Endometrium (tissue), 2 donors: ENCODE data around the gene FARP1.
"Not testable (repeated sequence)": the region's sequence is repeated elsewhere in the genome, so short reads cannot be mapped to it uniquely, and the experiment has no call there.

Experiments used
- FAIRE-seq: peaks from 2 replicates; lab custom pipeline; 2012; peaks lifted over from hg19 to GRCh38; lab: Jason Lieb, UNC
- donor health status: control.
- donor health status: control.

Gene FARP1

DNA sequence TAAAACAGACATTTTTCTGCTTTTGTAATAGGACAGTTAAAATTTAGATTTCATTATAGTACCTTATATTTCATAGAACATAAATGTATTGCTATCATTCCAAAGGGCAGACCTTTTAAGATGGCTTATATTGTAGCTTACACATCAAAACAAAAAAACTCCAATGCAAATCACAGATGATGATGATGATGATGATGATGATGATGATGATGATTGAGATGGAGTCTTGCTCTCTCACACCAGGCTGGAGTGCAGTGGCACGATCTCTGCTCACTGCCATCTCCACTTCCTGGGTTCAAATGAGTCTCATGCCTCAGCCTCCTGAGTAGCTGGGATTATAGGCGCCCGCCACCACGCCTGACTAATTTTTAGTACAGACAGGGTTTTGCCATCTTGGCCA is 224.1 kb downstream of the FARP1 start:
- FAIRE-seq: no peak

DNA sequence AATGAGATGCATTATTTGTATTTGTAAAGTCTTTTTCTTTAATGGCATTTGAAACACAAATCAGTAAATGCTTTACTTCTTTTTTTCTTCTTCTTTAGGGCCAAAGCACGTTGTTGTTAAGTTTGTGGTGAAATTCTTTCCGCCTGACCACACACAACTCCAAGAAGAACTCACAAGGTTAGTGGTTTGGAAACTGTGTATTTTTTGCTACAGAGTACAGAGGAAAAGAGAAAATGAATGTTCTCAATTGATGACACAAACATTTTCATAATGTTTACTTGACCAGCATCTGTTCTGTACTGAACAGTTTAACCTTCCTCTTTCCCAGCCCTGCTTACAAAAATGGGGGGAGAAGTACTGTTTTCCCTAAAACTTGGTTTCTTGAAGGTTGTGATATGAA is 225.1 kb downstream of the FARP1 start:
- FAIRE-seq: no peak

DNA sequence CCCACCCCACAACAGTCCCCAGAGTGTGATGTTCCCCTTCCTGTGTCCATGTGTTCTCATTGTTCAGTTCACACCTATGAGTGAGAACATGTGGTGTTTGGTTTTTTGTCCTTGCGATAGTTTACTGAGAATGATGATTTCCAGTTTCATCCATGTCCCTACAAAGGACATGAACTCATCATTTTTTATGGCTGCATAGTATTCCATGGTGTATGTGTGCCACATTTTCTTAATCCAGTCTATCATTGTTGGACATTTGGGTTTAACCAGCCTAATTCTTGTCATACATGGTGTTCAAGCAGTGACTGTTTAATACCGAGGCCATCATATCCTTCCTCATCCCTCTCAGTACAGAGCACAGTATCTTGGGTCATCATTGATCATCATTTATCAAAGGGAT is 226.6 kb downstream of the FARP1 start:
- not testable (repeated sequence) for FAIRE-seq

DNA sequence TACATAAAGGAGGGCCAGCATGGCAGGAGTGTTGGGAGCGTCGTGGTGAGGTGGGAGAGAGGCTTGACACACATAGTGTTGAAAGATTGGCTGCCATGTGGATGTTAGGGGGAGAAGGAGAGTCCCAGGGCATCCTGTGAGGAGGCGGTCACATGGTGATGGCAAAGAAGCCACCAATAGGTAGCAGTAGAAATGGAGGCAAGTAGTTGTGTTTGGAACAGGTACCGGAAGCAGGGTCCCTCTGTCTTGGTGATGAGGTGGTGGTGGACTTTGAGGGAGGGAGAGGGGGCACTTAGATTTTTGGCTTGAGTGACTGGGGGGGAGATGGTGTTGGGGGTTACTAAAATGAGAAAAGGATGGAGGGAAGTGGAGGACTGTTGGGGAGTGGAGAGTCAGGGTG is 227.4 kb downstream of the FARP1 start:
- no peak for FAIRE-seq

DNA sequence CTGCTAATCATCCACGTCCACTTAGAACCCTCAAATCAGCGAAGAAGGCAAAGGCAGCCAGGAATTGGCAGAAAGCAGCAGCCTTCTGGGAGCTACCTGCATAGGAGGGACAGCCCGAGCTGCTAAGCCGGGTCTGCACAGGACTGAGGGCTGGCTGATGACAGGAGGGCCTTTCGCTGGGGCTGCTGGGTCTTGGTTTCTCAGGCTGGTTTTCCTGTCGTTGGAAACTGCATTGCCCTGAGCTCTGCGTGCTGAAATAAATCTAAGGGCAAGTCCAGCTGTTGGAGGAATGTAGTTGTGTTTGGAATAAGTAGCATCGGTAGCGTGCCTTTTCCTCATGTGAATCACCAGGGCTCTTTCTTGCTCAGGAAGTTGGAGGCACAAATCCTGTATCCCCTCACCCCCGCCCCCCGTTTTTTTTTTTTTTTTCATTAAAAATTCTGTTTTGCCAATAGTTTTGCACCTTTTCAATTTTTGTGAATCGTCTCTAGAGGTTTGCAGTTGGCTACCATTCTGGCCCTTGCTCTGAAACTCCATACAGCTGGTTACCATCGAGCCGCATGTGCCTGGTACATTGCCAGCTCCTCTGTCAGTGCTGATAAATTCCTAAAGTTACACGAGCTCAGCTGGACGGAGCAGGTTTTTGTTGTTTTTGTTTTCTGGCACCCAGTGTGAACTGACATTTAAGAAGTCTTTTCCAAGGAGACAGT is 228.1 kb downstream of the FARP1 start:
- peak; percentile 33 for FAIRE-seq

DNA sequence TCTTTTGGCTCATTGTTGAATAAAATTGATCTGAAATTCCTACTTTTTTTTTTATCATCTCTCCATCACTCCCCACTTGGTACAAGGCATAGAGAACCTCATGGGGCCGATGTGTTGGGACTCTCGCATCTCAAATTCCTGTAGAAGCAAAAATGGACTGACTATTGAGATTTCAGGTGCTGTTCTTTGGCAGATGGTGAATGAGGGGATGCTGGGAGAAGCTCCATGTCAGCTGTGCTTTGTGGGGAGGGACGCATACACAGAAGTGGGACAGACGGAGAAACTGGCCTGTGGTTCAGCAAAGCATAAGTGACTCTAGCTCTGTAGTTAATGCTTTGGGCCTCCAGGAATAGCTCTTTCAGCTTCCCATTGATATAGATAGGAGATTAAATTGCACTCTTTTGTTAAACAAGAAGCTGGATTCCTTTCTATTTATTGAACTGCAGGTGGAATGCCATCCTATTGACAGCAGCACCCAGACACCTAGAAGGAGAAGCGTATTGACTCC is 228.7 kb downstream of the FARP1 start:
- FAIRE-seq: no peak

DNA sequence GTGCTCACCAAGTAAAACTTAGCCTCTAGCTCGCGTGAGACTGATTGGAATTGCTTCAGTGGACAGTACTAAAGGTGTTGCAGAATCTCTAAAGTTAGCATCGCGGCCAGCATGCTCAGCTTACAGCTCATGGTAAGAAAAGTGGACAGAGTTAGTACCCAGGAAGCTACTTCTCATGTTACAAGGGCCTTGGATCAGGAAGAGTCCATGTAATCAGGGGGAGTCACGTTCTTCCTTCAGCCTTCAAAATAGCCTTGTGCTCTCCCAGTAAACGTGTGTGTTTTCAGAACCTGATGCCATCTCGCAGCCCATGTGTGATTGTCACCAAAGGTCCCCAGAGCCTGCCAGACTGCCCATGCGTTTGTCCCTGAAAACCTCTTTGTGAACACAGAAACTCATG is 230.0 kb downstream of the FARP1 start:
- no peak for FAIRE-seq

DNA sequence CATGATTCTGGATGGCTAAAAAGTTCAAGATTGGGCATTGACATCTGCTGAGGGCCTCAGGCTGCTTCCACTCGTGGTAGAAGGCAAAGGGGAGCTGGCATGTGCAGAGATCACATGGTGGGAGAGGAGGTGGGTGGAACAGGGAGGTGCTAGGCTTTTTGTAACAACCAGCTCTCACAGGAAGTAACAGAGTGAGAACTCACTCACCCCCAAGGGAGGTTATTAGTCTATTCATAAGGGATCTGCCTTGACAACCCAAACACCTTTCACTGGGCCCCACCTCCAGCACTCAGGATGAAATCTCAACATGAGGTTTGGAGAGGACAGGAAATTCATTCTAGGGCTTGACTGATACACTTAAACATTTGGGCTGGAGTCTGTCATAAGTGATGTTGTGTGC is 231.9 kb downstream of the FARP1 start:
- no peak for FAIRE-seq

DNA sequence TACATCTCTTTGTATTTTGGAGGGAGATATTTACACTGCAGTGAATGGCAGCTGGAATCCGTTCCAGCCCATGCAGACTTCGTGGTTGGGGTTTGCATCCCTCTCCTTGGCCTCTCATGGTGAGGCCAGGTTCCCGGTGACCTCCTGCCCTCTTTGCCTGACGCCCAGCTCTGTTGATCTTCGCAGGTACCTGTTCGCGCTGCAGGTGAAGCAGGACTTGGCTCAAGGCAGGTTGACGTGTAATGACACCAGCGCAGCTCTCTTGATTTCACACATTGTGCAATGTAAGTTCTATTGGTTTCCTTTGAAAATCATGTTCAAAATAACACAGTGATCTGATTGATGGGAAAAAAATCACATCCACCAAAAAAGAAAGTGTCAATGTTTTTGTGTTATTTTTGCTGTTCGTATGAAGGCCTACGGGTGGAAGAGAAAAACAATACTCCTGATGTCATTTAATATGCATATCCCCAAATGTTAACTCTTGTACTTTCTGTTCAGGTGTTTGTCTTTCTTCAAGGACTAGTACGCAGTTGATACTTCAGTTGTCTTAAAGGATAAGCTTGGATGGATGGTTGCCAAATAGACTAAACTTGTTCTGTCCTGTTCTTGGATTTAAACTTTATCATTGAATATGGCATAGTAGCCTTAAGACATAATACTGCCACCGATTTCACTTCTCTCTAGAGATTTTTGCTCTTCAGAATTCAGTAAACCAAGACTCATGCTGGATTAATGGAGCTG is 234.9 kb downstream of the FARP1 start:
- no peak for FAIRE-seq

DNA sequence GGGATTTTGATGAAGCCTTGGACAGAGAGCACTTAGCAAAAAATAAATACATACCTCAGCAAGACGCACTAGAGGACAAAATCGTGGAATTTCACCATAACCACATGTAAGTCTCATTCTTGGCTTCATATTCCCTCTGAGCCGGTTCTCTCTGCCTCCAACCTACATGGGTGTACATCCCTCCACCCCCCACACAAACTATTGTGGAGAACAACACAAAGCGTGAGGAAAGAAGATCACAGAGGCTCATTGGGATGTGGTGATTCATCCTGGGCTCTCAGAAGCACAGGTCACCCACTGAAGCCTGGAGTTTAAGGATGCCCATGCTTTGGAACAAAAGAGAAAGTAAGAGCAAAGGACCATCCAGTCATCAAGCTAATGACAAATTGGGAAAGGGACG is 241.8 kb downstream of the FARP1 start:
- no peak for FAIRE-seq

DNA sequence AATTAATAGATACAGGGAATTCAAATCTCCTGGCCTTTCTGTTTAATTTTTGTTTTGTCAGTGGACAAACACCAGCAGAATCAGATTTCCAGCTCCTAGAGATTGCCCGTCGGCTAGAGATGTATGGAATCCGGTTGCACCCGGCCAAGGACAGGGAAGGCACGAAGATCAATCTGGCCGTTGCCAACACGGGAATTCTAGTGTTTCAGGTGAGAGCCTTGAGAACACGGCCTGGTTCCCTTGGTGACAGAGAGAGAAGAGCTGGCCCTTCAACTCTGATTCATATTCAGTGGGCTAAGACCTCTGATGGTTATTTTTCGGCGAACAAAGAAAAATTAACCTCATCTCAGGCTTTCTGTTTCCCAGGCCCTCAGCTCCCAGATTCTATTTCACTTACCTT is 242.7 kb downstream of the FARP1 start:
- no peak for FAIRE-seq

DNA sequence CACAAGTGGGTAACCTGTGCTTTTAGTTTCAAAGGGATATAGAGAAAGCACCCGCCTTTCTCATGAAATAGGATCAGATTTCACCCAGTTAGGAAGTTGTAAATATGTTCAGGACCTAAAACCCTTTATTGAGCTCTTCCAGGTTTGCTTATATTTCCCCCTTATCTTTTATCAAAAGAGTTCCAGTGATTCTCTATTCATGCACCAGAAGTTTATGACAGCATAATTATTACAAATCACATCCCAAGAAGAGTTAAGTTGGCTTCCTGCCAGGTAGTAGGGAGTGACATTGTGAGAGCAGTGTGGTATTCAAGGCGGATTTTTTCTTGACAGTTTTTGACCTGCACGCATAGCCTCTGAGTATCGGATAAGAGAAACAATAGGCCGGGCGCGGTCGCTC is 243.7 kb downstream of the FARP1 start:
- no peak for FAIRE-seq

DNA sequence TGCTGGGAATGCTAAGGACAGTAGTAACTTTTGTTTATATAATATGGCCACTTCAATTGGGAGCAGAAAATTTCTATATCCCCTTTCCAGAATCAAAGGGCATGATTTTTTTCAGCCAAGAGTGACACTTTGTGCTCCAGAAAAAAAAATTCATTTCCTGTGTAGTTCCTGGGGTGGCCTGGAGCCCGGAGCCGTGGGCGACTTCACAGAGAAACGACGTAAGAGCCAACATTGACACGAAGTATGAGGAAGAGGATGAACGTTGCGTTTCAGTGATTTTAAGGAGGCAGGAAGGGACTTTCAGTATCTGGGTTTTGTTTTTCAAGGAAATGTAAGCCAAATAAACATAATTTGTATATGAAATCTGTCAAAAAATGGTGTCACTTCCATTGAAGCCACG is 246.4 kb downstream of the FARP1 start:
- FAIRE-seq: no peak

DNA sequence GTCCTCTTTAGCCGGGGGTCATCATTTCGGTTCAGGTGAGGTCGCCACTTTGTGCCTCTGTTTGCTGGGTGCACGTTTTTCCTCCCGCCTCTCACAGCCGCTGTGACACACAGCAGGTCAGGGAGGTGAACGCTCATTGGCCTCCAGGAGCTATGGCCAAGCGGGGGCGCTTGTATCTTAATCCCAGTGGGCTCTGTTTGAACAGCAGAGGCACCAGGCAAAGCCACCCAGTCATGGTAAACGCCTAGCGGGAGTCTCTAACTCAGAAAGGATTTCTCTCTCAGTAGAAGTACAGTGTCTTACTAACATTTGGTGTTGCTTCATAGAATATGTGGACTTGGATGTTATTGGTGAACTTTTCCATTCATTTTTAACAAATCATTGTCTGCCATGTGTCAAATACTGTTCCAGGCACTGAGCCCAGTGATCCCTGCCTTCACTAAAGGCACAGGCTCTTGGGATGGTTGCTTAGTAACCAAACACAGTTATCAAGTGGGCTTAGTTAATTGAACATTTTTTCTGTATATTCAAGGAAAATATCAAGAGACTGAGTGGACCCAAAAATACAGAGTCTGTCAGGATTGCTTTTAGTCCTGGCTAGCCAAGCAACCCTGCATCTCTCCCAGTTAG is 247.3 kb downstream of the FARP1 start:
- FAIRE-seq: no peak

DNA sequence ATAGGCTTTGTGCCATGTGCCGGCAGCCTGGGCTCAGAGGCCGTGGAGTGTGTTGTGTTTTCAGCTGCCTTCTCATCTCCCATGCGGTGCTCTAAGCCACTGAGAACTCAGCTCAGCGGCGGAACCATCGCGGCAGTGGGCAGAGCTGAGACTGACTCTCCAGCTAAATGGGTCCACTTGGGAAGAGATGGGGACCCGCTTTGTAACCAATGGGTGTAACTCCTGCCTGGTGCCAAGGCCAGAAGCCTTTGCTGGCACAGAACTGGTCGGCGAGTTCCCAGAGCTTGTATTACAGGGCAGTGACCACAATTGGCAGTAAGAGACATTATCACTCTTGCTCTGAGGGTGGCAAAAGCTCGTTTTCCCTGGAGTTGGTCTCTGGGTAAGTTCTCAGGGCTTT is 251.0 kb downstream of the FARP1 start:
- FAIRE-seq: no peak

DNA sequence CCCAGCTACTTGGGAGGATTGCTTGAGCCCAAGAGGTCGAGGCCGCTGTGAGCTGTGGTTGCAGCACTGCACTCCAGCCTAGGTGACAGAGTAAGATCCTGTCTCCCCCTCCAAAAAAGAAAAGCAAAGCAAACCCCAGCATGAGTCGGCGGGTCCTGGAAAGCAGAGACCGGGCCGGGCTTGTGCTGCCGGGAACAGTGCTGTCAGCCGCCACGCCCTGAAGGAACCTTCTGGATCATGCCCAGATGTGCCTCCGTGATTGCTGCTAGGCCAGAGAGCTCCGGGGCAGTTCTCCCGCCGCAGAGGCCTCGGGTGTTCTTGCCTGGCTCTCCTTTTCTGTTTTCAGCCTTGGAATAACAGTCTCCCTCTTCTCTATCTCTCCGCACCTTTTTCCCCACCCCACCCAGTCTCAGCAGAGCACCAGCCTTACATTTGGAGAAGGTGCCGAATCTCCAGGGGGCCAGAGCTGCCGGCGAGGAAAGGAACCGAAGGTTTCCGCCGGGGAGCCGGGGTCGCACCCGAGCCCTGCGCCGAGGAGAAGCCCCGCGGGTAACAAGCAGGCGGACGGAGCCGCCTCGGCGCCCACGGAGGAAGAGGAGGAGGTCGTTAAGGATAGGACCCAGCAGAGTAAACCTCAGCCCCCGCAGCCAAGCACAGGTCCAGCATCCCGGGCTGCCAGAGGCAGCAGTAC is 252.1 kb downstream of the FARP1 start:
- no peak for FAIRE-seq

DNA sequence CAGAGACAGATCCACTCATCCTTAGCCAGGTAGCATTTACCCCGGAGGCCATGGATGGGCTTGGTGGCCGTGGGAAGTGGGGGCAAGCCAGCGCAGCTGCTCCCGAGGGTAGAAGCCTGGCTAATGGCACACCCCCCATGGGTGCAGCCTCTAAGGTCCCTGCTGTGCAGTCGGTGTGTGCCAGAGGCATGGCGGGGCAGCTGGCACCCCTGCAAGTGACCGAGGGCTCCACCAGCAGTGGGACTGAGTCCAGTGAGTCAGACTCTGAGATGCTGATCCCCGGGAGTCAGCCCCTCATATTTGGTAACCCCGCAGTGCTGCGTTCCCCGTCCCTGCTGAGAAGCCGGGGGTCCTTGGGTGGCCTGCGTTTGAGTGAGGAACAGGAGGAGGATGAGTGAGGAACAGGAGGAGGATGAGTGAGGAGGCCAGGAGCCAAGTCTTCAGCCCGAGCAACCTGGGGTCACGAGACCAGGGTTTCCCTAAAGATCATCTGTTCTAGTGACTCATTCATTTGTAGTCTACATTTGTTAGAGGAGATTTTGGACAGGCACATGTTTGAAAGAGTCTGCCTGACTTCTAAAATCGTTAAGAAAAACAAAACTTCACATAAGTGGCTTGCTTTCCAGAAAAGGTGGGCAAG is 253.3 kb downstream of the FARP1 start:
- FAIRE-seq: no peak

DNA sequence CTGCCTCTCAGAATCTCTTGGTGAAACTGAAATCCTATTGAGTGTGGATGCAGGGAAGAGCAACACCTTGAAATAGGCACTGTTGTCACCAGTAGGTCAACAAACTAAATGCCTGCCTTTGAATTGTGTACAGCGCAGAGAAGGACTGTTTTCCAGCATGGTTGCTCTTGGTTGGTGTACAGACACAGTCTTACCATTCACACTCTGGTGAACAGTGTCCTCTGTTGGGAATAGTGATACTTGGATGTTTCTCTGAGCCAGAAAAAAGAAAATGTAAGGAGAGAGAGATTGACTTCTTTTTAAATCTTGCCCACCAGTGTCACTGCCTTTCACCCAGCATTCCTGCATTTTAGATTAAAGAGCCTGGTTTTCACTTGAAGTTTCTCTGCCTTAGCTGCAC is 254.3 kb downstream of the FARP1 start:
- FAIRE-seq: no peak

DNA sequence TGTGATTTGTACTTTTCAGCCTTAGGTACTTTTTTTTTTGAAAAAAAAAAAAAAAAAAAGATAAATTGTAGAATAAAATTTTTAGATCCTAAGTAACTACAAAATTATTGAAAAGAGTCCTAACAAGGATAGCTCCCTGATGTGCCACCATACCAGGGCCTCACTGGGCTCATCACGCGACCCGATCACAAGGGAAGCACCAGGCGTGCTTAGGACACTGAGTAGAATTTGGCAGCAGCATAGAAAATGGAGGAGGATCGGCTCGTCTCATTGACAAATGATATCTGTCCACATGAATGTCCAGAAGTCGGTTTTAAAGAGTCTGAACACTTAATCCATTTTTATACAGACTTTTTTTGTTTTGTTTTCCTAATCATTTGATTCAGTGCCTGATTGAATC is 255.0 kb downstream of the FARP1 start:
- no peak for FAIRE-seq

DNA sequence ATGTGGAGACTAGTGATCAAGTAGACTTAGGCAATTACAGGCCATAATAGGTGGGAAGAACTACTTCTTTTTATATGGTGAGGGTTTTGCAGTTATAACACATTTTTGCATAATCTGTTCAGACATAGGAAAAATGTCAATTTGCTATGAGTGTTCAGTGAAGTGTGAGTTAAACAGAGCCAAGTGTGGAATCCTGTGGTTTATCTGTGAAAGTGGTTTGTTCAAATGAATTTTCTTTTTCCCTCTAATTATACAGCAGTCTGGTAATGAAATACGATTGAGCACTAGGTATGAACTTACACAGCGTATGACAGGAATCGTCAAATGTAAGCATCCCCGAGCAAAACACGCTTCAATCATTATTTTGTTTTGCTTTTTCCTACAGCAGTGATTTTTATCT is 255.7 kb downstream of the FARP1 start:
- no peak for FAIRE-seq

DNA sequence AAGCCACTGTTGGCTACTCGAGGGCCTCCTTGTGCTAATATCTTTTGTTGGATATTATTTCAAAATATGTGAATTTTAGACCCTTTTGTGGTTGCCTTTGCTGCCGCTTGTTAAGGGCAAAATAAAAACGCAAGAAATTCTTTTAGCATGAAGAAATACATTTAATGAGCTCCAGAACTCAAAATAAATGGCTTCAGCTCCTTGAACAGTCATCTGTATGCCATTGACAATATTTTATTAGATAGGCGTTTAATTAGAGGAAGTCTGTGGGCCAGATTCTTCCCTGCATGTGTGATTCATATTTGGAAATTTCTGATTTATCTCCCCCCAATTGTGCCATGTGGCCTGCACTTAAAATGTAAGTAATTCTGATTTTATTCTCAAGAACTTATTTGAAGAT is 256.9 kb downstream of the FARP1 start:
- FAIRE-seq: peak; percentile 84

DNA sequence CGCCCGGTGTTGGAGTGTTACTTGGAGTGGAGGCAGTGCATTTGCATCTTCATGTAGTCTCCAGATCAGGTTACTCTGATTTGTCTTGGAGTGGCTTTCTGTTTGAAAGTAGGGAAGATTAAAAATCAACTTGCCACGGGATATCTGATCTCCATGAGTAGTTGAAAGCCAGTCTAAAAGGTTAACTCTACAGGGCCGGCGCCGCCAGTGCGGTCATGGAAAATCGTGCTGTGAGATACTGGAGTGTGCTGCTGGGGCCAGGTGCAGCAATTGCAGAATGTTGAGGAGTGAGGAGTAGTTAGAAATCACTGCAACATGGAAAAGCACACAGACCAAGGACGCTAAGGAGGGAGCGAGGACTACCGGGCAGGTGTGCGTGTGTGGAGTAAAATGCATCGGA is 259.0 kb downstream of the FARP1 start:
- no peak for FAIRE-seq
